GM23248 (cell line): ENCODE data around the gene OR2H2.

ENCODE experiments used
- EZH2 ChIP-seq: fragments of 200-600 bp; sonication (generic); IDR thresholded peaks from 2 replicates; pipeline ENCODE4 v1.6.1; 2018; ENCODE audit warnings: antibody characterized with exemption, mild to moderate bottlenecking; ENCODE audit not compliant: insufficient read depth, poor library complexity, severe bottlenecking
- EZH2phosphoT487 ChIP-seq: fragments of 200-600 bp; sonication (generic); IDR thresholded peaks from 2 replicates; pipeline ENCODE4 v1.6.1; 2018; ENCODE audit warnings: antibody characterized with exemption, moderate library complexity, mild to moderate bottlenecking, low read depth; ENCODE audit not compliant: insufficient read depth

- TF ChIP-seq EZH2phosphoT487 = no peak
- TF ChIP-seq EZH2 = no peak
Observed at GRCh38 chr6:29633534-29633905, 48.6 kb downstream of the OR2H2 start.
